ENCODE results near the gene TEX14.

- TF ChIP-seq, protein P1, sequence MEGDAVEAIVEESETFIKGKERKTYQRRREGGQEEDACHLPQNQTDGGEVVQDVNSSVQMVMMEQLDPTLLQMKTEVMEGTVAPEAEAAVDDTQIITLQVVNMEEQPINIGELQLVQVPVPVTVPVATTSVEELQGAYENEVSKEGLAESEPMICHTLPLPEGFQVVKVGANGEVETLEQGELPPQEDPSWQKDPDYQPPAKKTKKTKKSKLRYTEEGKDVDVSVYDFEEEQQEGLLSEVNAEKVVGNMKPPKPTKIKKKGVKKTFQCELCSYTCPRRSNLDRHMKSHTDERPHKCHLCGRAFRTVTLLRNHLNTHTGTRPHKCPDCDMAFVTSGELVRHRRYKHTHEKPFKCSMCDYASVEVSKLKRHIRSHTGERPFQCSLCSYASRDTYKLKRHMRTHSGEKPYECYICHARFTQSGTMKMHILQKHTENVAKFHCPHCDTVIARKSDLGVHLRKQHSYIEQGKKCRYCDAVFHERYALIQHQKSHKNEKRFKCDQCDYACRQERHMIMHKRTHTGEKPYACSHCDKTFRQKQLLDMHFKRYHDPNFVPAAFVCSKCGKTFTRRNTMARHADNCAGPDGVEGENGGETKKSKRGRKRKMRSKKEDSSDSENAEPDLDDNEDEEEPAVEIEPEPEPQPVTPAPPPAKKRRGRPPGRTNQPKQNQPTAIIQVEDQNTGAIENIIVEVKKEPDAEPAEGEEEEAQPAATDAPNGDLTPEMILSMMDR (conservative IDR thresholded peaks at IDR 0.05): no peak
- TF ChIP-seq EZH2 (IDR thresholded peaks at IDR 0.05; ENCODE audit: low read depth): no peak
Observed at GRCh38 chr17:58694302-58694701, 2.5 kb upstream of the TEX14 start.

All from PC-9 (cell line).